Stomach smooth muscle (tissue), 2 donors: ENCODE measurements around the gene CIP2A.

ENCODE experiments used
- H3K27ac ChIP-seq: one replicate; pipeline ENCODE4 v1.7.0; 2013; ENCODE audit warnings: mild to moderate bottlenecking, low read length, inconsistent platforms
- H3K27me3 ChIP-seq, 2 donors: one replicate each; pipeline ENCODE4 v1.7.0; 2013; ENCODE audit warnings: low read length in 2 of 2; ENCODE audit not compliant: insufficient read depth in 2 of 2, control insufficient read depth in 1 of 2
- H3K36me3 ChIP-seq, 2 donors: one replicate each; pipeline ENCODE4 v1.7.0; 2013; ENCODE audit warnings: low read length in 2 of 2; ENCODE audit not compliant: control insufficient read depth in 2 of 2, insufficient read depth in 2 of 2
- H3K4me1 ChIP-seq: one replicate; pipeline ENCODE4 v1.7.0; 2013; ENCODE audit warnings: low read length; ENCODE audit not compliant: control insufficient read depth, insufficient read depth
- H3K4me3 ChIP-seq, 2 donors: one replicate each; pipeline ENCODE4 v1.7.0; 2013; ENCODE audit warnings: low read length in 2 of 2
- H3K9ac ChIP-seq, 2 donors: one replicate each; pipeline ENCODE4 v1.7.0; 2013; ENCODE audit warnings: low read length in 2 of 2, mild to moderate bottlenecking in 1 of 2
- H3K9me3 ChIP-seq, 2 donors: one replicate each; pipeline ENCODE4 v1.7.0; 2013; ENCODE audit warnings: low read length in 2 of 2; ENCODE audit not compliant: control insufficient read depth in 2 of 2
- donor health status: healthy.
- donor health status: Pancreatic carcinoma.

CIP2A gene

DNA sequence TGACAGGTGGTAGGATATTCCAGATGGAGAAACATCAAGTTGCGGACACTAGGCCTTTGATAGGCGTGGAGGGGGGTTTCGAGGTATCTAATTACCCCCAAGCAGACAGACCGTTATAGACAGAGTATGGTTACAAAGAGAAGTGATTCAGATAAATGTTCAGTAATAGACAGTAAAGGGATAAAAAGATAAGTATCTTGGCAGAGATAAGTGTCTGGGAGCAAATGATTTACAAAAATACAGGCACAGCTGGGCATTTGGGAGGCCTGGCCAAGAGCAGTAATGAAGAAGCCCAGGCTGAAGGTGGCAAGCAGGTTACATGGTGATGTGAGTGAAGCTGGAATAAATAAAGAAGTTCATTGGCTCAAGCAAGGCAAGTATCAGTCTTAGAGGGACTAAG lies 78.2 kb downstream of the CIP2A start:
- Histone ChIP-seq H3K27ac (no peak overlapping the region), H3K4me1 (peaks cover 4% of the 10 kb centered on the region), H3K9ac (no peak overlapping the region), H3K4me3 (no peak overlapping the region), H3K36me3 (no peaks in the 10 kb centered on the region), H3K27me3 (no peaks in the 10 kb centered on the region), H3K9me3 (no peaks in the 10 kb centered on the region)

DNA sequence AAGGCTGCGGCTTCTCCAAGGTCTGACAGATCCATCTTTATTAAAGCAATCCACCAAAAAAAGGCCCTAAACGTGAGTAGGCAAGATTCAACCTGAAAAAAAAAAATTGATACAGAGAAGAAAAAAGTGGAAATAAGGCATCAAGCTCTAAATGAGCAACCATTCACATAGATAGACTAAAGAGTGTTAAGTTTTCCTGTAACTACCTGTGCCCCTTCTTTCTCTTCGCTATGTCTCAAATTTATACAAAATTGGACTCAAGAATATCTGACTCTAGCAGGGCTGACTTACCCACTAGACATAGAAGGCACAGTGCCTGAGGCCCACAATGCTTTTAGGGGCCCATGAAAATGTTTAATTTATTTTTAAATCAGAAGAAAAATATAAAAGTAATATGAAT lies 78.7 kb downstream of the CIP2A start, which contains the start of gene MYH15:
Gene MYH15, minus strand, starts transcription at position 101 of the 400 bp plus-strand sequence. Its CDS starts 66 bp downstream, at position 35.
- Histone ChIP-seq H3K36me3 (no peaks in the 10 kb centered on the region), H3K4me3 (no peak within 1 kb of the TSS), H3K4me1 (peaks cover 4% of the 10 kb centered on the region), H3K27me3 (no peaks in the 10 kb centered on the region), H3K27ac (no peak within 1 kb of the TSS), H3K9ac (no peak within 1 kb of the TSS), H3K9me3 (no peaks in the 10 kb centered on the region)

DNA sequence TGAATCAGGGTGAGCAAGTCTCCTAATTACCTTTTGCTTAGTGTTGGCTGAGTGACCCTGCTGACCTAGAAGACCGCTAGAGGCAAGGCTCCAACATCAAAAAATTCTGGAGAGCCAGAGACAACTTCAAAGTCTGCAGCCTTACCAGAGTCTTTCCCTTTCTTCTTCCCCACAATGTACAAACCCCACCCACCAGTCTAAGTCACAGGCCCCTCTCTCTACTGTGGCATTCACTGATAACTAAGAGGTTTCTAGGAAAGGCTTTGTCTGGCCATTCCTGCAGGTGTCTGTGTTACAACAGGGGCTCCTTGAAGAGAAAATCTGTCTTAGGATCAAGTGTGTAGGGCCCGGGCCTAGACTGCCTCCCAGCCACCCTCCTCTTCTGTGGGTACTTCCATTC lies 79.4 kb downstream of the CIP2A start:
- Histone ChIP-seq H3K36me3 (no peaks in the 10 kb centered on the region), H3K9me3 (no peaks in the 10 kb centered on the region), H3K4me1 (peaks cover 4% of the 10 kb centered on the region), H3K9ac (no peak overlapping the region), H3K4me3 (no peak overlapping the region), H3K27ac (no peak overlapping the region), H3K27me3 (no peaks in the 10 kb centered on the region)

DNA sequence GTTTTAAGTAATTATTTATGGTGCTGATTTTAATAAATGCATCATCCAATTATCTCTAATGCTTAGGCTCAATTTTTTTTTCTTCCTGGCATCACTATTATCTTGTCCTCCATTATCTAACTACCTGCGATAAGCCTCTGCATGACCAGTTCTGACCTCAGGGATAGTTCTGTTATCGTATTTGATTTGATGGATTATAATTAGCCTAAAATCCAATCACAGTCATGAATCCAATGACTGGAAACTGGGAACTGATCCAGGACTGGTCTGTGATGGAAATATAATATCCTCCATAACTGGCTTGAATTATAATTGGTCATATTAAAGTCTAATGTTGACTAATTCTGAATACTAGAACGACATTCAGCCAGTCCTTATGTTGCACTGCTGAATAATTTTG lies 80.0 kb downstream of the CIP2A start:
- no peak overlapping the region for H3K9ac ChIP-seq
- H3K27ac ChIP-seq, result no peak overlapping the region
- H3K4me1 ChIP-seq, result peaks cover 4% of the 10 kb centered on the region
- H3K27me3 ChIP-seq, result no peaks in the 10 kb centered on the region
- H3K9me3 ChIP-seq, result no peaks in the 10 kb centered on the region
- H3K36me3 ChIP-seq, result no peaks in the 10 kb centered on the region
- H3K4me3 ChIP-seq, result no peak overlapping the region

DNA sequence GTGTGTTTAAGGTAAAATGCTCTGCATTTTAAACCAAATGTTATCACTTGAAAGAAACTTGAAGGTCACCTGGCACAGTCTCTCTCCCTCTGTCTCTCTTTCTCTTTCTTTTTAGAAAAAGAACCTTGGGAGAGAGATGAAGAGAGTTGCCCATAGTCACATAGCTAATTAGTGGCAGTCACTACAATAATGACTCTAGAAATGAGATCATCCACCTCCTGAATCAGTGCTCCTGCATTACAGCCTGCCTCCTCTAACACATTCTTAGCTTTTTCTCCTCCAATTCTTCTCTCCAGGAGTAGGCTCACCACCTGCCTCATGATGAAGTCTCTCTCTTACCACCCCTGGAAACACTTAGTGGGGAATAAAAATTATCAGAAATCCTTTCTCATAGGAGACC lies 81.3 kb downstream of the CIP2A start:
- H3K27me3 ChIP-seq, result no peaks in the 10 kb centered on the region
- no peaks in the 10 kb centered on the region for H3K36me3 ChIP-seq

DNA sequence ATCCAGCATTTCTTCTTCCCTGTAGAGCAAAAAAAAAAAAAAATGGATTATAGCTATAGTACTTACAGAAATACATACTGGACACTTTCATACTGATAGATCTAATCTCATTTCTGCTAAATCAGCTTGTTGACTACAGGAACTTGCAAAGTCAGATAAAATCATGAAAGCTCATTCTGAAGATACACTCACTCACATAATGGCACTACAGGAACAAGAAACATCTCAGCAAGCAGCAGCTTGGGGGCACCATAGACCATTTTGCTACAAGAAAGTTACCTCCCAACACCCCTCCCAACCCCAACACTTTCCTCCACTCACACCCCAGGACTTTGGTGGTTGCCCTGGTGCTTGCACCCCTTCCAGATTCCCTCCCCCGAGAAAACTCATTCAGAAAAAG lies 83.4 kb downstream of the CIP2A start:
- no peaks in the 10 kb centered on the region for H3K27me3 ChIP-seq
- no peak overlapping the region for H3K9ac ChIP-seq
- H3K27ac ChIP-seq, result no peak overlapping the region
- H3K9me3 ChIP-seq, result no peaks in the 10 kb centered on the region
- H3K36me3 ChIP-seq, result no peaks in the 10 kb centered on the region
- no peaks in the 10 kb centered on the region for H3K4me1 ChIP-seq
- no peak overlapping the region for H3K4me3 ChIP-seq

More for the DNA sequence above, 81.3 kb downstream of the CIP2A start:
- Histone ChIP-seq H3K9me3 (no peaks in the 10 kb centered on the region), H3K9ac (no peak overlapping the region), H3K4me3 (no peak overlapping the region), H3K27ac (no peak overlapping the region), H3K4me1 (peaks cover 4% of the 10 kb centered on the region)

DNA sequence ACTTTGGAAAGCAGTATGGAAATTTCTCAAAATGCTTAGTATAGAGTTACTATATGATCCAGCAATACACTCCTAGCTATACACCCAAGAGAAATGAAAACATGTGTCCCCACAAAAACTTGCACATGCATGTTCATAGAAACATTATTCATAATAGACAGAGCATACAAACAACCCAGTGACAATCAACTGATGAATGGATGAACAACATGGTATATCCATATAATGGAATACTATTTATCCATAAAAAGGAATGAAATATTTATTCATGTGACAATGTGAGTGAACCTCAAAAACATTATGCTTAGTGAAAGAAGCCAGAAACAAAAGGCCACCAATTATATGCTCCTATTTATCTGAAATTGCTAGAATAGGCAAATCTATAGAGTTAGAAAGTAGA lies 85.5 kb downstream of the CIP2A start:
- Histone ChIP-seq H3K4me1 (no peaks in the 10 kb centered on the region), H3K27me3 (no peaks in the 10 kb centered on the region), H3K9me3 (no peaks in the 10 kb centered on the region), H3K36me3 (no peaks in the 10 kb centered on the region), H3K27ac (no peak overlapping the region), H3K4me3 (no peak overlapping the region), H3K9ac (no peak overlapping the region)

DNA sequence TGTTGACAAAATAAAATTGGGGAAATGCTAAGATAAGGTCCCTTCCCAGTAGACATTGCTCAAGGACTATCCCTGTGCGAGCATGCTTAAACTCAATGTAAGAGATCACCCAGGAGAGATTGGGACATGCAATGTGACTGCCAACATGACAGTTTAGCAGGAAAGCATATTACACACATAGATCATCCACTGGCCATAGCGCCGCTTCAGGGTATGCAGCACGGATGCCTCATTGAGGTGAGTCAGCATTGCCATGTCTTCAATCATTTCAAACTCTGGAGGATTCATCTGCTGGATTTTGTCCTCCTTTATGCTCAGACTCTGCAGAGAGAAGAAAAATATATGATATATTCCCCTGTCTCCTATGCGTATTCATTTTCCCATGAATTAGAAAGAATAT lies 87.7 kb downstream of the CIP2A start:
- Histone ChIP-seq H3K4me3 (no peak overlapping the region), H3K36me3 (no peaks in the 10 kb centered on the region), H3K27me3 (no peaks in the 10 kb centered on the region), H3K9ac (no peak overlapping the region), H3K27ac (no peak overlapping the region), H3K4me1 (no peaks in the 10 kb centered on the region), H3K9me3 (no peaks in the 10 kb centered on the region)

DNA sequence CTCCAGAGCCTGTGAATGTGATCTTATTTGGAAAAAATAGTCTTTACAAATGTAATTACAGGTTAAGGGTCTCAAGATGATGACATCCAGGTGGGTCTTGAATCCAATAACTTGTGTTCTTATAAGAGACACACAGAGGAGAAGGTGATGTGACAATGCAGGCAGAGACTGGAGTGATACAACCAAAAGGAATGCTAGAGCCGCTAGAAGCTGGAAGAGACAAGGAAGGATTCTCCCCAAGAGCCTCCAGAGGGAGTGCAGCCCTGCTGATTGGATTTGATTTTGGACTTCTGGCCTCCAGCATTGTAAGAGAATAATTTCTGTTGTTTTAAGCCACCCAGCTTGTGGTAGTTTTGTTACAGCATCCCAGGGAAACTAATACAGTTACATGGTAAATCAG lies 88.5 kb downstream of the CIP2A start:
- no peaks in the 10 kb centered on the region for H3K9me3 ChIP-seq
- no peak overlapping the region for H3K9ac ChIP-seq
- H3K27ac ChIP-seq, result no peak overlapping the region
- no peaks in the 10 kb centered on the region for H3K27me3 ChIP-seq
- H3K4me1 ChIP-seq, result no peaks in the 10 kb centered on the region
- no peaks in the 10 kb centered on the region for H3K36me3 ChIP-seq
- no peak overlapping the region for H3K4me3 ChIP-seq
